ENCODE measurements around the gene DLL4.

The DLL4 gene

DNA sequence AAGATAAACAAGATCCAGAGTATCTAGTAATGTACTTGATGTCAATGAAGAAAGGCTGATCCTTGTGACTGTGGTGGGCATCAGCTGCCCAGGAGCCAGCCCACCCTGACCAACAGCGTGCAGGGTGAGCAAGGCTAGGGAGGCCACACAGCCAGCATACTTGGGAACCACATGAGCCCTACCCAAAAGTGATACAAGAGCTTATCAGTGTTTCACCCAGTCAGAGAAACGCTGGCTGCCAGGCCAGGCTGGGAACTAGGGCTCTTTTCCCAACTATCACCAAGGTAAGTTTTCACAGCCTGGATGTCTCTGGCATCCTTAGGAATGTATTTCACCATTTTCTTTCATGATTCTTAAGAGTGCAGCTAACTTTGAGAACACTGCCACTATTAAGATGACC, 49.0 kb downstream of the DLL4 start:
- POLR2A ChIA-PET, result no interaction called here
- CTCF ChIA-PET, result no interaction called here
- no peak for TF ChIP-seq LEF1 (IDR thresholded peaks at IDR 0.05; ENCODE audit: borderline replicate concordance)
- no peak for TF ChIP-seq TARDBP (IDR thresholded peaks at IDR 0.05)
- no peak for TF ChIP-seq SP1 (IDR thresholded peaks at IDR 0.05)
- TF ChIP-seq ELF4 (IDR thresholded peaks at IDR 0.05), result no peak
- no peak for TF ChIP-seq HDGF (IDR thresholded peaks at IDR 0.05; ENCODE audit: borderline replicate concordance)
- no peak for DNase-seq (ENCODE audit: extremely low spot score)

DNA sequence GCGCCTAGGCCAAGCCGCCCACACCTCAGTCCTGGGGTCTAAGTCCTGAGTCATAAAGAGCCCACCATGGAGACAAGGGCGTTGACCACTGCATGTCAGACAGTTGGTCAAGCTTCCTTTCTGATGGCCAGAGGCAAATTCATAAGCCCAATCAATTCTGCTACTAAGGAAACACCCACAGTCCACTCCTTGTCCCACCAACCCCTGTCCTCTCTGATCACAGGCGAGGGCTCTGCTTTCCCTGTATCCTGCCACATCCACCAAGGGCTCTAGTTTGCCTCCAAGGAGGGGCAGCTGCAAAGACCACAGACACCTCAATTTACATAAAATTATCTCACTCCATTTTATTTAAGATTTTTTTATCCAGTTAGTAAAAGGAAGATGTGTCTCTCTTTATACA, 49.4 kb downstream of the DLL4 start:
- ChIA-PET CTCF (no interaction called here), POLR2A (no interaction called here)
- TF ChIP-seq NFRKB (IDR thresholded peaks at IDR 0.05) (no peak), ARNT (IDR thresholded peaks at IDR 0.05) (no peak), FOXA1 (IDR thresholded peaks at IDR 0.05) (no peak), BHLHE40 (IDR thresholded peaks at IDR 0.05; ENCODE audit: borderline replicate concordance) (no peak), FOXM1 (IDR thresholded peaks at IDR 0.05; ENCODE audit: borderline replicate concordance) (no peak), L3MBTL2 (conservative IDR thresholded peaks at IDR 0.05) (no peak), HDGF (IDR thresholded peaks at IDR 0.05; ENCODE audit: borderline replicate concordance) (no peak), ZNF384 (IDR thresholded peaks at IDR 0.05) (no peak), SUZ12 (IDR thresholded peaks at IDR 0.05) (no peak), CTBP1 (IDR thresholded peaks at IDR 0.05; ENCODE audit: borderline replicate concordance) (no peak)
- no peak for DNase-seq (ENCODE audit: extremely low spot score)

DNA sequence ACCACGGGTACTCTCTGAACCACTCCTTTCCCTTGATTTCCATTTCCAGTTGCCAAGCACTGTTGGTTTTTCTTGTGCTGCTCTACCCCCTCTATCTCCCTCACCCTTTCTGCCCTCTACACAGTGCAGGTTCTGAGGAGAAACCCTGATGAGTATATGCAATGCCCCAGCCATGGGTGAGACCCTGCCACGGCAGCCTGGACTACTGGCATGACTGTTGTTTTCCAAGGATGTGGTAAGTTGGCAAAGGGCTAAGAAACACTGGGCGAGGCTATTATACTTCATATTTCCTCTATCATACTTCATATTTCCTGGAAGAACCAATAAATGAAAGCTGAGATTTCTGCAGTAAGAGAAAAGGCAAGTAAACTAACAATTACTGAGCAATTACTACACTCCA, 52.0 kb downstream of the DLL4 start:
- DNase-seq (ENCODE audit: extremely low spot score), result no peak
- ChIA-PET POLR2A (interaction anchor here (0.9 kb wide), 1 partner anchor 28 kb away, joined by 4 read pairs; the partner anchor contains the start of gene CHAC1), CTCF (no interaction called here)
- no peak for TF ChIP-seq BHLHE40 (IDR thresholded peaks at IDR 0.05; ENCODE audit: borderline replicate concordance)
- TF ChIP-seq SUZ12 (IDR thresholded peaks at IDR 0.05), result no peak
- TF ChIP-seq L3MBTL2 (conservative IDR thresholded peaks at IDR 0.05), result no peak

DNA sequence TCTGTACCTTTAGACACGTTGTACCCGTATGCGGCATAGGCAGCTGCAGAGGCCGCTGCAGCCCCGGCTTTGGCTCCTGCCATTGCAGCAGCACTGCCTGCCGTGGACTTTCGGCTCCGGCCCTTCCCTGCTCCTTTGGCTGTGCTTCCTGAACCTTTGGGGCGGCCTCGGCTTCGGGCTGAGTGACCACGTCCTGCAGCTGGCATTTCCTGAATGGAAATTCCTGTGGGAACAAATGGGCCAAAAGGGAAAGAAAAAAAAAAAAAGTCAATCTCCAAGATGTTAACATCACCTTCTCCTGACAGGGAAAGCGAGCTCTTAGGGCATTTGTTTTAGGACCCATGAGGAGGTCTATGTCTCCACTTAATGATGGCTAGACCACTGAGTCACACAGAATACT, 53.7 kb downstream of the DLL4 start:
- DNase-seq (ENCODE audit: extremely low spot score), result no peak
- ChIA-PET CTCF (interaction anchor here (0.6 kb wide), 1 partner anchor 348 kb away, joined by 4 read pairs; no protein-coding TSS in a partner anchor), POLR2A (interaction anchor here (0.7 kb wide), 1 partner anchor 30 kb away, joined by 3 read pairs; the partner anchor contains the start of gene CHAC1)

DNA sequence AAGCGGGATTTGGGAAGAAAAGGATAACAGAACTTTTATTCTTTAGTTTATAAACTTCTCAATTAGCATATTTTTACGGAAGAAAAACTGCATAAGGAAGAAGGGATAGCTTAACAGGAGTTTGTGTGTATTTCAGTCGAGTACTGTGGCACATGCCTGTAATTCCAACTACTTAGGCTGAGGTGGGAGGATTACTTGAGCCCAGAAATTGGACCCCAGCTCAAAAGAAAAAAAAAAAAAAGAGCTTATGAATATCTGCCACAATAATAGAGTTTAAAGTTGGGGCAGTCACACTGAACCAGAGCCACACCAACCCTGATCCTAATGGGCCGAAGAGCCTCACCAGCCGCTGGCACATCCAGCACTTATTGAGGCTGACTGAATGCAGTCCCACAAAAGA, 55.3 kb downstream of the DLL4 start:
- CTCF ChIA-PET, result interaction anchor here (0.6 kb wide), 1 partner anchor 15 kb away, joined by 3 read pairs; no protein-coding TSS in a partner anchor
- TF ChIP-seq HDGF (IDR thresholded peaks at IDR 0.05; ENCODE audit: borderline replicate concordance) (no peak), SUZ12 (IDR thresholded peaks at IDR 0.05) (no peak), FOXA1 (IDR thresholded peaks at IDR 0.05) (no peak), ZNF384 (IDR thresholded peaks at IDR 0.05) (no peak)
- TF ChIP-seq, protein P1, sequence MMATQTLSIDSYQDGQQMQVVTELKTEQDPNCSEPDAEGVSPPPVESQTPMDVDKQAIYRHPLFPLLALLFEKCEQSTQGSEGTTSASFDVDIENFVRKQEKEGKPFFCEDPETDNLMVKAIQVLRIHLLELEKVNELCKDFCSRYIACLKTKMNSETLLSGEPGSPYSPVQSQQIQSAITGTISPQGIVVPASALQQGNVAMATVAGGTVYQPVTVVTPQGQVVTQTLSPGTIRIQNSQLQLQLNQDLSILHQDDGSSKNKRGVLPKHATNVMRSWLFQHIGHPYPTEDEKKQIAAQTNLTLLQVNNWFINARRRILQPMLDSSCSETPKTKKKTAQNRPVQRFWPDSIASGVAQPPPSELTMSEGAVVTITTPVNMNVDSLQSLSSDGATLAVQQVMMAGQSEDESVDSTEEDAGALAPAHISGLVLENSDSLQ (IDR thresholded peaks at IDR 0.05), result no peak
- POLR2A ChIA-PET, result interaction anchor here (0.8 kb wide), 1 partner anchor 31 kb away, joined by 4 read pairs; the partner anchor contains the start of gene CHAC1
- no peak for DNase-seq (ENCODE audit: extremely low spot score)

More for the DNA sequence above, 53.7 kb downstream of the DLL4 start:
- no peak for TF ChIP-seq NFRKB (IDR thresholded peaks at IDR 0.05)
- no peak for TF ChIP-seq FOXK2 (IDR thresholded peaks at IDR 0.05)
- TF ChIP-seq L3MBTL2 (conservative IDR thresholded peaks at IDR 0.05), result no peak
- TF ChIP-seq BHLHE40 (IDR thresholded peaks at IDR 0.05; ENCODE audit: borderline replicate concordance), result no peak
- TF ChIP-seq FOXA1 (IDR thresholded peaks at IDR 0.05), result no peak
- TF ChIP-seq ARNT (IDR thresholded peaks at IDR 0.05), result no peak

DNA sequence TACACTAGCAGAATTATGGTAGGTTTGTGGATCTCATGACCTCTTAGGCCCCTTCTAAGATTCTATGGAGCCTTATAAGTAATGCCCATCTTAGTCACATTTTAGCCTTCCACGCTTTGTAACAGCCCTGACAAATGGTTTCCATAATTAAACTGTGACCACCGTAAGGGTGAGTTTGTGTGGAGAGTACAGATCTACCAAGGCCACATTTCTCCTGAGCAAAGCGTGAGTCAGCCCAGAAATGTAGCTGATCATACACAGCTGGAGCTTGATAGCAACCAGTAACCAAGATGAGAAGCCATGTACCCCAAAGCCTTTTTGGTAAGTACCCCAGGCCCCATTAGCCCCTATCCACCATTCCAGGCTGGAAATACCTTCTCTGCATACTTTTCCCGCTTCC, 55.8 kb downstream of the DLL4 start:
- POLR2A ChIA-PET, result no interaction called here
- no peak for DNase-seq (ENCODE audit: extremely low spot score)
- CTCF ChIA-PET, result interaction anchor here (0.6 kb wide), 1 partner anchor 16 kb away, joined by 3 read pairs; no protein-coding TSS in a partner anchor
- TF ChIP-seq, protein P1 (IDR thresholded peaks at IDR 0.05), result no peak
- TF ChIP-seq ARNT (IDR thresholded peaks at IDR 0.05) (no peak), ZNF384 (IDR thresholded peaks at IDR 0.05) (no peak), NFRKB (IDR thresholded peaks at IDR 0.05) (no peak), ELF4 (IDR thresholded peaks at IDR 0.05) (no peak), TARDBP (IDR thresholded peaks at IDR 0.05) (no peak), FOXK2 (IDR thresholded peaks at IDR 0.05) (no peak), CTBP1 (IDR thresholded peaks at IDR 0.05; ENCODE audit: borderline replicate concordance) (no peak), L3MBTL2 (conservative IDR thresholded peaks at IDR 0.05) (no peak), SUZ12 (IDR thresholded peaks at IDR 0.05) (no peak), HDGF (IDR thresholded peaks at IDR 0.05; ENCODE audit: borderline replicate concordance) (no peak), FOXM1 (IDR thresholded peaks at IDR 0.05; ENCODE audit: borderline replicate concordance) (no peak), FOXA1 (IDR thresholded peaks at IDR 0.05) (no peak), LEF1 (IDR thresholded peaks at IDR 0.05; ENCODE audit: borderline replicate concordance) (no peak), SP1 (IDR thresholded peaks at IDR 0.05) (no peak)

DNA sequence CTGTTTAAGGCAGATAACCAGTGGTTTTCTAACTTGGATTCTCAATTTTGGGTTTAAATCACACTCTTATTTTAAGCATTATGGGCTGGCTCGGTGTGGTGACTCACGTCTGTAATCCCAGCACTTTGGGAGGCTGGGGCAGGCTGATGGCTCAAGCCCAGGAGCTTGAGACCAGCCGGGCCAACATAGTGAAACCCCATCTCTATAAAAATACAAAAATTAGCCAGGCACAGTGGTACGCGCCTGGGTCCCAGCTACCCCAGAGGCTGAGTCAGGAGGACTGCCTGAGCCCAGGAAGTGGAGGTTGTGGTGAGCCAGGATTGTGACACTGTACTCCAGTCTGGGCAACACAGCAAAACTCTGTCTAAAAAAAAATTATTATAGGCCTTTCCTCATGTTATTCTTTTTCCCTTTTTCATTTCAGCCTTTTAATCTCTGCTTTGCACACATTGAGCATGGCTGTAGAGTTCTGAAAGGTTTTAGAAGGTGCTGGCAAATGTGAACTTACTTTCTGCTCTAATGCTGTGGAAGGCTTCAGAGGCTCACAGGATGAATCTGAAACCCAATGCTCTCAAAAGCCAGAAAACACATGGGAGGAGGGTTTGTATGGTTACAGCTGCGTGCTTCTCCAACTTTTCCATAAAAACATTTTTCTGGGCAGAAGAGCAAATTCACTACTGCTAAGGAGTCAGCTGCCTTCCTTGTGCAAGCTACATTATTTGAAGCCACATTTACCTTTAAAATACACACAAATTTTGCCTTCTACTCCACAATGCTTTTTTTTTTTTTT, 56.6 kb downstream of the DLL4 start:
- ChIA-PET CTCF (no interaction called here), POLR2A (no interaction called here)
- DNase-seq (ENCODE audit: extremely low spot score), result no peak
- TF ChIP-seq L3MBTL2 (conservative IDR thresholded peaks at IDR 0.05) (no peak), ZNF384 (IDR thresholded peaks at IDR 0.05) (no peak)
